Measurements from ENCODE around the gene UNC5A. TPM values are rescaled to one million over a fixed set of nuclear protein-coding genes. Genes with fewer than 3 reads are reported as not detected.

Gene UNC5A
- total and polyA plus RNA-seq, 12 donors: 0.01 to 0.35 (median 0.08) TPM; not detected in 7

DNA sequence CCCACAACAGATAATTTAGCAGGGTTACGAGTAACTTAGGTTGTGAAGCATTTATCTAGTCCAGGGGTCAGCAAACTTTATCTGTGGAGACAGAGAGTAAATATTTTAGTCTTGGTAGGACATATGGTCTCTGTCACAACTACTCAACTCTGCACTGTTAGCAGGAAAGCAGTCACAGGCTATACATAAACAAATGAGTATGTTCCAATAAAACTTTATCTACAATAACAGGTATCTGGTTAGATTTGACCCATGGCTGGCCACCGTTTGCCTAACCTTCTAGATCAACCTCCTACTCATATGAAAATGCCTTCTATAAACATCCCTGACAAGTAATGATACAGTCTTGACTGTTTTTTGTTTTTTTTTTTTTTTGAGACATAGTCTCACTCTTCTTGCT, 101.8 kb downstream of the UNC5A start:
- H3K4me1 ChIP-seq: peaks cover 0 to 20% (median 0%) of the 10 kb centered on the region in 9 donors
- H3K4me3 ChIP-seq: no peak overlapping the region
- intact Hi-C loops (cut with DNase I): no loop called here
- H3K9me3 ChIP-seq: no peaks in the 10 kb centered on the region
- H3K36me3 ChIP-seq: peaks cover 0 to 64% (median 13%) of the 10 kb centered on the region in 9 donors
- no peak for ATAC-seq
- H3K27me3 ChIP-seq: no peaks in the 10 kb centered on the region
- no peak overlapping the region for H3K27ac ChIP-seq
- 79 to 80% methylated on average over 2 of the region's 2 CpGs for whole genome bisulfite sequencing, 2 donors
- no peak for DNase-seq
- TF ChIP-seq, protein P1, sequence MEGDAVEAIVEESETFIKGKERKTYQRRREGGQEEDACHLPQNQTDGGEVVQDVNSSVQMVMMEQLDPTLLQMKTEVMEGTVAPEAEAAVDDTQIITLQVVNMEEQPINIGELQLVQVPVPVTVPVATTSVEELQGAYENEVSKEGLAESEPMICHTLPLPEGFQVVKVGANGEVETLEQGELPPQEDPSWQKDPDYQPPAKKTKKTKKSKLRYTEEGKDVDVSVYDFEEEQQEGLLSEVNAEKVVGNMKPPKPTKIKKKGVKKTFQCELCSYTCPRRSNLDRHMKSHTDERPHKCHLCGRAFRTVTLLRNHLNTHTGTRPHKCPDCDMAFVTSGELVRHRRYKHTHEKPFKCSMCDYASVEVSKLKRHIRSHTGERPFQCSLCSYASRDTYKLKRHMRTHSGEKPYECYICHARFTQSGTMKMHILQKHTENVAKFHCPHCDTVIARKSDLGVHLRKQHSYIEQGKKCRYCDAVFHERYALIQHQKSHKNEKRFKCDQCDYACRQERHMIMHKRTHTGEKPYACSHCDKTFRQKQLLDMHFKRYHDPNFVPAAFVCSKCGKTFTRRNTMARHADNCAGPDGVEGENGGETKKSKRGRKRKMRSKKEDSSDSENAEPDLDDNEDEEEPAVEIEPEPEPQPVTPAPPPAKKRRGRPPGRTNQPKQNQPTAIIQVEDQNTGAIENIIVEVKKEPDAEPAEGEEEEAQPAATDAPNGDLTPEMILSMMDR (IDR thresholded peaks at IDR 0.05): no peak

DNA sequence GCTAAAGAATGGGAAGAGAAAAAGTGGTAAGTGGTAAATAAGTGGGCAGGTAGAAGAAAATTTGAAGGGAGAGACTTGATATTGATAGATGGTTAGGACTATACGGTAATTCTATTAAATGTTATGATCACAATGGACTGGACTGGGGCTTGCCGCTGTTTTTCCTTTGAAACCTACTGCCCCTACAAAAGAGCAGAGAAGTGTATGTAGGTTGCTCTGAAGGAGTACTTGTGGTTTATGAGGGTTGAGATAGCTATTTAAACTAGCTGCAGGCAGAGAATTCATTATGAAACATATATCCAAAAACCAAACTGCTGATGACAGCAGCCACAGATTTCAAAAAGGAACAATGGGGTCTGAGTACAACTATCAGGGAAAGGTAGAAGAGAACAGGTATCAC, 105.5 kb downstream of the UNC5A start:
- peaks cover 0 to 61% (median 5%) of the 10 kb centered on the region in 9 donors for H3K36me3 ChIP-seq
- intact Hi-C loops (cut with DNase I): no loop called here

DNA sequence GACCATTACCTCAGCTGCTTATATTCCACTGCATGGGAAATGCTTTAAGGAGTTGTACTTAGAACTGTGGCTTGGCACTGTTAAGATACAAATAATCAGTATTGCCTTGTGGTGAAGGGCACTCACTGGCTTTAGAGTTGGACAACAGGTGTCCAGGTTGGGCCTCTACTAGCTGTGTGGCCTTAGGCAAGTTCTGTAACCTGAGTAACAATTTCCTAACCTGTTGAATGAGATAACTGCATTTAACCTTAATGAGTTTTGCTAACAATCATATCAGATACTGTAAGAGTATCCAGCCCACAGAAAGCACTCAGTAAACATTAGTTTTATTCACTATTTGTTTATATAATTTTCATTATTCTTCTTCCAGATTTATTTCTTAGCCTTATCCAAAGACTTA, 106.0 kb downstream of the UNC5A start:
- peak overlapping the region in 1 of 10 donors; percentile 17 for H3K27ac ChIP-seq
- TF ChIP-seq, protein P1 (IDR thresholded peaks at IDR 0.05): no peak
- no peaks in the 10 kb centered on the region for H3K4me1 ChIP-seq
- H3K36me3 ChIP-seq: peaks cover 0 to 56% (median 5%) of the 10 kb centered on the region in 9 donors
- ATAC-seq (no peak), DNase-seq (no peak)
- no peak overlapping the region for H3K4me3 ChIP-seq
- H3K9me3 ChIP-seq: no peaks in the 10 kb centered on the region
- intact Hi-C loops (cut with DNase I): no loop called here
- H3K27me3 ChIP-seq: no peaks in the 10 kb centered on the region

More for the DNA sequence above, 105.5 kb downstream of the UNC5A start:
- TF ChIP-seq, protein P1 (IDR thresholded peaks at IDR 0.05): no peak
- DNase-seq: no peak
- no peak for ATAC-seq
- Histone ChIP-seq H3K4me3 (no peak overlapping the region), H3K27ac (peak overlapping the region in 1 of 10 donors; percentile 17), H3K9me3 (no peaks in the 10 kb centered on the region), H3K4me1 (no peaks in the 10 kb centered on the region), H3K27me3 (no peaks in the 10 kb centered on the region)
- WGBS, 2 donors: 95 to 96% methylated on average over 2 of the region's 2 CpGs

DNA sequence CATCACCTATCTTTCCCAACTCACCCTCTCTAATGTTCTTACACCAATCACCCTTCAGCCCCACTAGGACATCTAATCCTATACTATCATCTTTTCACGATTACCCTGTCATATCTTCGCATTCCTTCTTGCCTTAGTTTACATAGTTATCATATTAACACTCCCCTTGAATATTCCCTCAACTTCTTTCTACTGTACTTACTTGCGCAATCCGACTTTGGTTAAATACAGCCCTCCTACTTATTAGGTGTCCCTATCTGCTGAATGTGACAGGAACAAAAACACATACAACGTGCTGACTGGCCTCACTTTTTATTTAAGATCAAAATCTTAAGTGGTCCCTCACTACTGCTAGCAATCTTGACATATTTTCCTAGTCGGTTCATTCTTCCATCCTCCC, 108.3 kb downstream of the UNC5A start:
- DNase-seq (no peak), ATAC-seq (no peak)
- Histone ChIP-seq H3K9me3 (no peaks in the 10 kb centered on the region), H3K27ac (no peak overlapping the region), H3K4me3 (no peak overlapping the region), H3K27me3 (no peaks in the 10 kb centered on the region), H3K36me3 (peaks cover 0 to 62% (median 0%) of the 10 kb centered on the region in 9 donors), H3K4me1 (no peaks in the 10 kb centered on the region)
- 87 to 91% methylated on average over 6 of the region's 6 CpGs for WGBS, 2 donors
- TF ChIP-seq, protein P1 (IDR thresholded peaks at IDR 0.05): no peak
- intact Hi-C loops (cut with DNase I): no loop called here
